ENCODE measurements around the gene TMEM213. TPM values are rescaled to one million over a fixed set of nuclear protein-coding genes. Genes with fewer than 3 reads are reported as not detected.

Gene TMEM213
- total RNA-seq, 1 experiment from 2014 or later: not detected

GRCh38 chr7:138853448-138853847, 55.7 kb downstream of the TMEM213 start:
- intact Hi-C loops (cut with micrococcal nuclease; ENCODE audit: unreplicated experiment) (no loop called here), in situ Hi-C loops (cut with HindIII; ENCODE audit: low pct_unique_long_range_greater_than_20kb, low sequenced_read_pairs) (no loop called here)
- no TSS peak for BruUV-seq (replicated peaks)
- Histone ChIP-seq H3K9me3 (ENCODE audit: control insufficient read depth, insufficient read depth, low read depth, low read length) (no peaks in the 10 kb centered on the region), H3K27ac (ENCODE audit: low read length) (no peak overlapping the region), H3K36me3 (ENCODE audit: control insufficient read depth, insufficient read depth, low read length) (no peaks in the 10 kb centered on the region), H3K4me1 (ENCODE audit: control insufficient read depth, insufficient read depth, low read length) (no peaks in the 10 kb centered on the region), H3K4me3 (ENCODE audit: low read depth in 2 of 2, low read length in 2 of 2) (no peak overlapping the region), H3K27me3 (ENCODE audit: control insufficient read depth, insufficient read depth, low read length) (no peaks in the 10 kb centered on the region)
- TF ChIP-seq REST (IDR thresholded peaks at IDR 0.05; ENCODE audit: insufficient read depth in 1 of 2, low read depth in 2 of 2, low read length in 1 of 2) (no peak), TCF7L2 (IDR thresholded peaks at IDR 0.05; ENCODE audit: low read depth, low read length) (no peak), SIN3A (IDR thresholded peaks at IDR 0.05; ENCODE audit: borderline replicate concordance, insufficient read depth, low read depth, low read length) (no peak), POLR2AphosphoS5 (IDR thresholded peaks at IDR 0.05; ENCODE audit: low read depth, low read length) (no peak), CTCF (IDR thresholded peaks at IDR 0.05) (no peak)
- DNase-seq (ENCODE audit: low read depth, low spot score) (no peak), ATAC-seq (no peak)
- POLR2A ChIA-PET: no interaction called here
- CTCF ChIA-PET: no interaction called here

- ATAC-seq: no peak
- DNase-seq (ENCODE audit: low read depth, low spot score): no peak
- Histone ChIP-seq H3K4me1 (ENCODE audit: control insufficient read depth, insufficient read depth, low read length) (no peaks in the 10 kb centered on the region), H3K4me3 (ENCODE audit: low read depth in 2 of 2, low read length in 2 of 2) (no peak overlapping the region), H3K36me3 (ENCODE audit: control insufficient read depth, insufficient read depth, low read length) (no peaks in the 10 kb centered on the region), H3K27ac (ENCODE audit: low read length) (no peak overlapping the region), H3K27me3 (ENCODE audit: control insufficient read depth, insufficient read depth, low read length) (no peaks in the 10 kb centered on the region), H3K9me3 (ENCODE audit: control insufficient read depth, insufficient read depth, low read depth, low read length) (no peaks in the 10 kb centered on the region)
- in situ Hi-C loops (cut with HindIII; ENCODE audit: low pct_unique_long_range_greater_than_20kb, low sequenced_read_pairs) (no loop called here), intact Hi-C loops (cut with micrococcal nuclease; ENCODE audit: unreplicated experiment) (no loop called here)
- ChIA-PET POLR2A (no interaction called here), CTCF (no interaction called here)
- BruUV-seq (replicated peaks): no TSS peak
- TF ChIP-seq REST (IDR thresholded peaks at IDR 0.05; ENCODE audit: insufficient read depth in 1 of 2, low read depth in 2 of 2, low read length in 1 of 2): no peak
- no peak for TF ChIP-seq POLR2AphosphoS5 (IDR thresholded peaks at IDR 0.05; ENCODE audit: low read depth, low read length)
- no peak for TF ChIP-seq TCF7L2 (IDR thresholded peaks at IDR 0.05; ENCODE audit: low read depth, low read length)
- no peak for TF ChIP-seq CTCF (IDR thresholded peaks at IDR 0.05)
- no peak for TF ChIP-seq SIN3A (IDR thresholded peaks at IDR 0.05; ENCODE audit: borderline replicate concordance, insufficient read depth, low read depth, low read length)
Measured at GRCh38 chr7:138854115-138854645, 56.4 kb downstream of the TMEM213 start.
